WTC11 (cell line): ENCODE data around the gene MYOF. TPM values are rescaled to one million over a fixed set of nuclear protein-coding genes. Genes with fewer than 3 reads are reported as not detected.

Source experiments
- ATF1 ChIP-seq: sonication (generic); formaldehyde crosslinking; IDR thresholded peaks from 2 replicates; pipeline ENCODE4 v1.8.1; 2023; ENCODE audit warnings: mild to moderate bottlenecking, moderate library complexity, missing genetic modification reagents
- E2F5 ChIP-seq: sonication (generic); formaldehyde crosslinking; IDR thresholded peaks from 2 replicates; pipeline ENCODE4 v1.8.1; 2022; ENCODE audit warnings: mild to moderate bottlenecking, moderate library complexity, missing genetic modification reagents
- NR1H2 ChIP-seq: sonication (generic); formaldehyde crosslinking; IDR thresholded peaks from 2 replicates; pipeline ENCODE4 v1.9.0; 2021; ENCODE audit warnings: mild to moderate bottlenecking, moderate library complexity, missing genetic modification reagents
- RELA ChIP-seq: sonication (generic); formaldehyde crosslinking; IDR thresholded peaks from 2 replicates; pipeline ENCODE4 v1.8.1; 2022; ENCODE audit warnings: missing genetic modification reagents, mild to moderate bottlenecking, borderline replicate concordance
- TCF7 ChIP-seq: sonication (generic); formaldehyde crosslinking; IDR thresholded peaks from 2 replicates; pipeline ENCODE4 v1.8.0; 2022; ENCODE audit warnings: mild to moderate bottlenecking, low read depth, missing genetic modification reagents, moderate library complexity
- ZNF425 ChIP-seq: fragments of 250-450 bp; sonication (Bioruptor Pico); conservative IDR thresholded peaks from 2 replicates; pipeline ENCODE4 v1.9.0; 2021; ENCODE audit warnings: mild to moderate bottlenecking
- total RNA-seq: library from RNA; stranded (reverse); gene quantifications from 3 replicates; pipeline ENCODE4 v1.2.3, GENCODE V29; 2021
- TF ChIP-seq, protein P1 (sequence below): sonication (generic); formaldehyde crosslinking; IDR thresholded peaks from 2 replicates; pipeline ENCODE4 v1.8.1; 2023; ENCODE audit warnings: mild to moderate bottlenecking, moderate library complexity, missing genetic modification reagents

The MYOF gene
- total RNA-seq, 1 experiment from 2014 or later, result 1.8 TPM

DNA sequence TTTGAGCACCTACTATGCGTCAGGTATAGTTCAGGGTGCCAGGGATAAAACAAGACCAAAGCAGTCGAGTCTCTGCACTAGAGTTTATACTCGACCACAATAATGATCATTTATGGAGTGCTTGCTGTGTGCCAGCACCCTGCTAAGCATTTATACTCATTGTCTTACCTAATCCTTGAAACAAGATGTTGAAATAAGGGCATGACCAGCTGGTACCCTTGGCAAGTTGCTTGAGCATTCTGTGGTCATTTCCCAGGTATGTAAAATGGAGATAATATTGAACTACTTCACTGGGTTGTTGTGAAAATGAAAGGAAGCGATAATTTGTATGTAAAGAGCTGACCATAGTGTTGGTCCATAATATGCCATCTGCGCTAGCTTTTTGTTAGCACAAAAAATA lies 223.0 kb downstream of the MYOF start (continued):
- TF ChIP-seq RELA, result no peak
- TF ChIP-seq, protein P1, sequence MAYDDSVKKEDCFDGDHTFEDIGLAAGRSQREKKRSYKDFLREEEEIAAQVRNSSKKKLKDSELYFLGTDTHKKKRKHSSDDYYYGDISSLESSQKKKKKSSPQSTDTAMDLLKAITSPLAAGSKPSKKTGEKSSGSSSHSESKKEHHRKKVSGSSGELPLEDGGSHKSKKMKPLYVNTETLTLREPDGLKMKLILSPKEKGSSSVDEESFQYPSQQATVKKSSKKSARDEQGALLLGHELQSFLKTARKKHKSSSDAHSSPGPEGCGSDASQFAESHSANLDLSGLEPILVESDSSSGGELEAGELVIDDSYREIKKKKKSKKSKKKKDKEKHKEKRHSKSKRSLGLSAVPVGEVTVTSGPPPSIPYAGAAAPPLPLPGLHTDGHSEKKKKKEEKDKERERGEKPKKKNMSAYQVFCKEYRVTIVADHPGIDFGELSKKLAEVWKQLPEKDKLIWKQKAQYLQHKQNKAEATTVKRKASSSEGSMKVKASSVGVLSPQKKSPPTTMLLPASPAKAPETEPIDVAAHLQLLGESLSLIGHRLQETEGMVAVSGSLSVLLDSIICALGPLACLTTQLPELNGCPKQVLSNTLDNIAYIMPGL (CRISPR knock-in tag), result no peak
- no peak for TF ChIP-seq ATF1 (CRISPR knock-in tag)
- TF ChIP-seq E2F5, result no peak
- no peak for TF ChIP-seq TCF7 (CRISPR knock-in tag)
- TF ChIP-seq NR1H2, result no peak
- no peak for TF ChIP-seq ZNF425 (CRISPR knock-in tag)

Other genes starting within 250 kb of the MYOF start
- gene CEP55, start 14.3 kb upstream of the MYOF start, total RNA-seq, result 15.7 to 17.3 TPM (median 15.8 TPM) in 3 replicates
- 0.07 to 0.15 TPM in 2 of 3 replicates, not detected in the other for gene FFAR4, start 84.3 kb upstream of the MYOF start, total RNA-seq
- 1.8 to 2.7 TPM (median 2.2 TPM) in 3 replicates for gene RBP4, start 118.9 kb upstream of the MYOF start, total RNA-seq
- not detected in 3 replicates for gene PDE6C, start 130.2 kb upstream of the MYOF start, total RNA-seq
- gene FRA10AC1, start 220.3 kb upstream of the MYOF start, total RNA-seq, result 12.9 to 15.8 TPM (median 14.1 TPM) in 3 replicates